Measurements from ENCODE around the gene NUTF2. TPM values are rescaled to one million over a fixed set of nuclear protein-coding genes. Genes with fewer than 3 reads are reported as not detected.

Gene NUTF2
- total RNA-seq, result 100 to 1,000 TPM in 3 of 4 donors, 10 to 100 TPM in 1; 88.5 to 136 (median 109) TPM

- intact Hi-C loops (cut with DNase I; ENCODE audit: low total_unique reads), result no loop called here
- WGBS, 2 donors, result 0 to 1% methylated on average over 31 to 52 of the region's 57 CpGs
- H3K4me3 ChIP-seq (ENCODE audit: low read depth, poor library complexity, severe bottlenecking), result peak within 1 kb of the TSS; percentile 90
- peak; percentile 95 to 99 for DNase-seq (ENCODE audit: low spot score in 2 of 2)
- TF ChIP-seq CTCF (IDR thresholded peaks at IDR 0.05) (peak in 1 of 3 donors; percentile 85), POLR2A (IDR thresholded peaks at IDR 0.05) (no peak)
Observed at GRCh38 chr16:67846320-67847063, at the start of gene NUTF2. Gene NUTF2 (plus strand): TSS chr16:67846933. CDS start chr16:67865131, 18,198 bp downstream.

GRCh38 chr16:67800338-67800926, 46.3 kb upstream of the NUTF2 start:
- intact Hi-C loops (cut with DNase I; ENCODE audit: low total_unique reads), result no loop called here
- WGBS, 2 donors, result 65 to 68% methylated on average over 7 of the region's 7 CpGs

GRCh38 chr16:67801241-67801640, 45.5 kb upstream of the NUTF2 start:
- no peak for DNase-seq (ENCODE audit: low spot score in 2 of 2)
- intact Hi-C loops (cut with DNase I; ENCODE audit: low total_unique reads), result no loop called here
- 83 to 100% methylated on average over 1 of the region's 1 CpG for WGBS, 2 donors
- H3K4me3 ChIP-seq (ENCODE audit: low read depth, poor library complexity, severe bottlenecking), result no peak overlapping the region
- no peak for TF ChIP-seq POLR2A (IDR thresholded peaks at IDR 0.05)
- no peak for TF ChIP-seq CTCF (IDR thresholded peaks at IDR 0.05)

More at GRCh38 chr16:67800338-67800926, 46.3 kb upstream of the NUTF2 start:
- DNase-seq (ENCODE audit: low spot score in 2 of 2), result peak; percentile 28 to 86
- no peak for TF ChIP-seq POLR2A (IDR thresholded peaks at IDR 0.05)
- TF ChIP-seq CTCF (IDR thresholded peaks at IDR 0.05), result no peak
- no peak overlapping the region for H3K4me3 ChIP-seq (ENCODE audit: low read depth, poor library complexity, severe bottlenecking)

- DNase-seq (ENCODE audit: low spot score in 2 of 2), result no peak
- TF ChIP-seq POLR2A (IDR thresholded peaks at IDR 0.05) (no peak), CTCF (IDR thresholded peaks at IDR 0.05) (no peak)
- no peak overlapping the region for H3K4me3 ChIP-seq (ENCODE audit: low read depth, poor library complexity, severe bottlenecking)
- WGBS, 2 donors, result 87 to 97% methylated on average over 2 of the region's 2 CpGs
- intact Hi-C loops (cut with DNase I; ENCODE audit: low total_unique reads), result no loop called here
Observed at GRCh38 chr16:67801883-67802282, 44.9 kb upstream of the NUTF2 start.

GRCh38 chr16:67803894-67804293, 42.8 kb upstream of the NUTF2 start:
- no peak overlapping the region for H3K4me3 ChIP-seq (ENCODE audit: low read depth, poor library complexity, severe bottlenecking)
- DNase-seq (ENCODE audit: low spot score in 2 of 2), result no peak
- intact Hi-C loops (cut with DNase I; ENCODE audit: low total_unique reads), result no loop called here
- TF ChIP-seq POLR2A (IDR thresholded peaks at IDR 0.05), result no peak
- TF ChIP-seq CTCF (IDR thresholded peaks at IDR 0.05), result no peak
- 54 to 66% methylated on average over 3 of the region's 3 CpGs for WGBS, 2 donors

Measured in lower leg skin (tissue), 4 donors.